Kidney epithelial cell (primary cell): ENCODE measurements around the gene ANKRD45. TPM values are rescaled to one million over a fixed set of nuclear protein-coding genes. Genes with fewer than 3 reads are reported as not detected.
"Not testable (repeated sequence)": the region's sequence is repeated elsewhere in the genome, so short reads cannot be mapped to it uniquely, and the experiment has no call there.

Experiments
- DNase-seq: peaks from one replicate; pipeline ENCODE4 v3.0.0-alpha.2; 2010; ENCODE audit warnings: low read depth
- H3K27me3 ChIP-seq: 2 replicates; pipeline ENCODE4 v1.6.0; 2011; ENCODE audit warnings: low read length; ENCODE audit not compliant: control insufficient read depth, insufficient read depth
- H3K36me3 ChIP-seq: 2 replicates; pipeline ENCODE4 v1.5.1; 2011; ENCODE audit warnings: low read length; ENCODE audit not compliant: control insufficient read depth, insufficient read depth
- H3K4me3 ChIP-seq: 2 replicates; pipeline ENCODE4 v1.5.1; 2011; ENCODE audit warnings: low read depth, mild to moderate bottlenecking, control low read depth, low read length
- CTCF ChIP-seq: IDR thresholded peaks from 2 replicates; pipeline ENCODE4 v1.5.1; 2011; ENCODE audit warnings: mild to moderate bottlenecking, moderate library complexity, low read length, control low read depth, inconsistent platforms; ENCODE audit not compliant: insufficient read depth, poor library complexity, severe bottlenecking
- total RNA-seq: library from RNA; depleted of rRNA; stranded (reverse); fragments of >200 nt; gene quantifications from 2 replicates; pipeline ENCODE4 v1.2.3, GENCODE V29; 2015

The ANKRD45 gene
- total RNA-seq, 1 donor from 2014 or later, result 0.67 TPM

DNA sequence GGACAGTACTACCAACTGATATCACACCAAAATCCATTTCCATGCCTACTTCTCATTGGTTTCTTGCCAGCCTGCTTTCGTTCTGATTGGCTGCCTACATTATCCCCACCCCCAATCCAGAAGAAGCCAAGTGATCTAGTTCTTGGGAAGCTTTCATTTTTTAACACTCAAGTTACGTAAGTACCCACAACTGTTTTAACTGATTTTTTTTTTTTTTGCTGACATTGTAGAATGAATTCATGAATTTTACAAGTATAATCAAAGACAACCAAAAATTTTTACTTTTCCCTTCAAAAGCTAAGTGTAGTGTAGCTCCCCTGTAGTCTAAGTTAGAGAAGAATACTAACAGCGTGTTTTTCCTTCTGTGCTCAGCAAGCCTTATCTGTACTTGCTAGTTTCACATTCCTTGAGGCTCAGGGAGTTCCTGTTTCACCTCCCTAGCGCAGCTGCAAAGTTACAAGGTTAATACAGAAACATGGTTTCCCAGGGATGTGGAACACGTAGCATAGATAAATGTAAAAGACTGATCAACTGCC is 66.5 kb downstream of the ANKRD45 start, which contains the start of gene SLC9C2:
Gene SLC9C2, minus strand, starts transcription at position 17 of the 536 bp plus-strand sequence. CDS start 1,296 bp downstream, outside the sequence.
- no peaks in the 10 kb centered on the region for H3K36me3 ChIP-seq
- no peaks in the 10 kb centered on the region for H3K27me3 ChIP-seq
- TF ChIP-seq CTCF, result no peak
- no peak within 1 kb of the TSS for H3K4me3 ChIP-seq
- DNase-seq, result no peak

GRCh38 chr1:173601588-173601987 is 68.1 kb downstream of the ANKRD45 start:
- DNase-seq, result no peak
- no peaks in the 10 kb centered on the region for H3K27me3 ChIP-seq
- H3K36me3 ChIP-seq, result no peaks in the 10 kb centered on the region
- no peak overlapping the region for H3K4me3 ChIP-seq
- TF ChIP-seq CTCF, result no peak

GRCh38 chr1:173596097-173596825 is 73.4 kb downstream of the ANKRD45 start:
- Histone ChIP-seq H3K36me3 (no peaks in the 10 kb centered on the region), H3K27me3 (no peaks in the 10 kb centered on the region)
- no peak for DNase-seq

GRCh38 chr1:173591138-173591537 is 78.5 kb downstream of the ANKRD45 start:
- not testable (repeated sequence) for H3K4me3 ChIP-seq, H3K27me3 ChIP-seq, DNase-seq, H3K36me3 ChIP-seq

More at GRCh38 chr1:173596097-173596825, 73.4 kb downstream of the ANKRD45 start:
- TF ChIP-seq CTCF, result no peak
- no peak overlapping the region for H3K4me3 ChIP-seq

DNA sequence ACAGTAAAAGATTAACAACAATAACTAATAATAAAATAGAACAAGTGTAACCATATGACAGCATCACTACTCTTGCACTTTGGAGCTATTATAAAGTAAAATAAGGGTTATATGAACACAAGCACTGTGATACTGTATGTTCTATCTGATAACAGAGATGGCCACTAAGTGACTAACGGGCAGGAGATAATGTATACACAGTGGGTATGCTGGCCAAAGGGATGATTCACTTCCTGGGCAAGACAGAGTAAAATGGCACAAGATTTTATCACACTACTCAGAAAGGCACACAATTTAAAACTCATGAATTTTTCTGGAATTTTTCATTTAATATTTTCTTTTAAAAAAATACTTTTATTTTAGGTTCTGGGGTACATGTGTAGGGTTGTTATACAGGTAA is 79.1 kb downstream of the ANKRD45 start:
- DNase-seq, result no peak
- Histone ChIP-seq H3K4me3 (no peak overlapping the region), H3K27me3 (no peaks in the 10 kb centered on the region), H3K36me3 (no peaks in the 10 kb centered on the region)
- TF ChIP-seq CTCF, result no peak

- Histone ChIP-seq H3K27me3 (no peaks in the 10 kb centered on the region), H3K4me3 (no peak overlapping the region), H3K36me3 (no peaks in the 10 kb centered on the region)
- DNase-seq, result no peak
- no peak for TF ChIP-seq CTCF
Measured at GRCh38 chr1:173581383-173582079, 88.1 kb downstream of the ANKRD45 start.
